Activated T-cell treated with anti-CD3 and anti-CD28 coated beads, Interleukin-2, amount 50 U/mL, for 72 hours (primary cell): ENCODE results near the gene A1CF. TPM values are rescaled to one million over a fixed set of nuclear protein-coding genes. Genes with fewer than 3 reads are reported as not detected.
"Not testable (repeated sequence)": the region's sequence is repeated elsewhere in the genome, so short reads cannot be mapped to it uniquely, and the experiment has no call there.

Experiments used
- ATAC-seq, 2 donors: fragments of 150-1000 bp; cut with Tn5 transposase; replicated peaks in 1 of 2; 2 replicates each; pipeline ENCODE4 v1.10.0; 2021; ENCODE audit warnings: moderate library complexity in 2 of 2, mild to moderate bottlenecking in 1 of 2
- DNase-seq, 2 donors: peaks; one replicate each; pipeline ENCODE4 v3.0.0; 2021 to 2022; ENCODE audit warnings: mixed read lengths in 1 of 2
- H3K27ac Mint-ChIP-seq: one replicate; pipeline ENCODE4 v1.8.0; 2022; ENCODE audit warnings: mild to moderate bottlenecking, moderate library complexity, mixed read lengths
- H3K27me3 Mint-ChIP-seq: one replicate; pipeline ENCODE4 v1.8.0; 2022; ENCODE audit warnings: low read depth, mixed read lengths
- H3K36me3 Mint-ChIP-seq, 2 donors: one replicate each; pipeline ENCODE4 v1.8.0; 2022; ENCODE audit warnings: mixed read lengths in 2 of 2, mild to moderate bottlenecking in 1 of 2; ENCODE audit not compliant: insufficient read depth in 2 of 2
- H3K4me1 Mint-ChIP-seq: one replicate; pipeline ENCODE4 v1.8.0; 2022; ENCODE audit warnings: low read depth, mixed read lengths
- H3K4me3 Mint-ChIP-seq, 2 donors: one replicate each; pipeline ENCODE4 v1.8.0; 2022; ENCODE audit warnings: mild to moderate bottlenecking in 2 of 2, mixed read lengths in 2 of 2, moderate library complexity in 2 of 2
- H3K9me3 Mint-ChIP-seq, 2 donors: one replicate each; pipeline ENCODE4 v1.8.0; 2022; ENCODE audit warnings: mixed read lengths in 2 of 2
- total RNA-seq, 2 donors: library from RNA; stranded (reverse); gene quantifications; one replicate each; pipeline ENCODE4 v1.2.3, GENCODE V29; 2022

Gene A1CF, protein sequence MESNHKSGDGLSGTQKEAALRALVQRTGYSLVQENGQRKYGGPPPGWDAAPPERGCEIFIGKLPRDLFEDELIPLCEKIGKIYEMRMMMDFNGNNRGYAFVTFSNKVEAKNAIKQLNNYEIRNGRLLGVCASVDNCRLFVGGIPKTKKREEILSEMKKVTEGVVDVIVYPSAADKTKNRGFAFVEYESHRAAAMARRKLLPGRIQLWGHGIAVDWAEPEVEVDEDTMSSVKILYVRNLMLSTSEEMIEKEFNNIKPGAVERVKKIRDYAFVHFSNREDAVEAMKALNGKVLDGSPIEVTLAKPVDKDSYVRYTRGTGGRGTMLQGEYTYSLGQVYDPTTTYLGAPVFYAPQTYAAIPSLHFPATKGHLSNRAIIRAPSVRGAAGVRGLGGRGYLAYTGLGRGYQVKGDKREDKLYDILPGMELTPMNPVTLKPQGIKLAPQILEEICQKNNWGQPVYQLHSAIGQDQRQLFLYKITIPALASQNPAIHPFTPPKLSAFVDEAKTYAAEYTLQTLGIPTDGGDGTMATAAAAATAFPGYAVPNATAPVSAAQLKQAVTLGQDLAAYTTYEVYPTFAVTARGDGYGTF
- not detected for total RNA-seq

DNA sequence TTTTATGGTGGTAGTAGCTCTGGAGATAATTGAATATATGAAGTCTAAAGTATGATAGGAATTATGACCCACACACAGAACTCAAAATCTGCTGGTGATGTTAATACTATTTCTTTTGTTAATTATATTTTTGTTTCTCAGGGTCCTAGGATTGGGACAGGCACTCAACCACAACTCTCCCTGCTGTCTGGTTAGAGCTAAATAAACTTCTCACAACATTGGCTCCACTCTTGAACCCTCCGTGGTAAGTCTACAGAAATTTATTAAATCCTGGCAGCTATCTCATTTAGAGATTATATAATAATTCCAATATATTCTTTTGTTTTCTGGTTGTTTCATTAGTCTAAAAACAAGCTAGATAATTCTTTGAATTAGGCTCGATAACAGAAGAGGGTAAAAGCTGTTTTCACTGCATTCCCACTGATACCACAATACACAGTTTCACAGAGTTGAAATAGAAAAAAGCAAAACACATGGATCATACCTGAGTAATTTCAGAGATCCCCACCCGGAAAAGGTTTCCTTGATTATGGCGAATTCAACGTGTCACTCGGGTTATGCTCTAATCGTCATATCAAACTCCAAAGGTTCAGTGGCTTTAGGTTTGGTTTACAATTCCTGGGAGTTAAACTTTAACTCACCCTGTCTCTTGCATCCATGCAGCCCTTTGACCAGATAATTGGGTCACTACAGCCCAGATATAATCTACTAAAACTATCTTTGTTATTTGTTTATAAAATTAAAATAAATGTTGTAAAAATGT lies at the start of gene A1CF:
Gene A1CF, minus strand, starts transcription at position 531 of the 763 bp plus-strand sequence. CDS start 25,687 bp downstream, outside the sequence.
- DNase-seq, result no peak
- no peak within 1 kb of the TSS for H3K27ac Mint-ChIP-seq
- no peaks in the 10 kb centered on the region for H3K36me3 Mint-ChIP-seq
- no peaks in the 10 kb centered on the region for H3K9me3 Mint-ChIP-seq
- H3K4me1 Mint-ChIP-seq, result no peaks in the 10 kb centered on the region
- no peak within 1 kb of the TSS for H3K4me3 Mint-ChIP-seq
- H3K27me3 Mint-ChIP-seq, result peaks cover 25% of the 10 kb centered on the region
- ATAC-seq, result no peak

DNA sequence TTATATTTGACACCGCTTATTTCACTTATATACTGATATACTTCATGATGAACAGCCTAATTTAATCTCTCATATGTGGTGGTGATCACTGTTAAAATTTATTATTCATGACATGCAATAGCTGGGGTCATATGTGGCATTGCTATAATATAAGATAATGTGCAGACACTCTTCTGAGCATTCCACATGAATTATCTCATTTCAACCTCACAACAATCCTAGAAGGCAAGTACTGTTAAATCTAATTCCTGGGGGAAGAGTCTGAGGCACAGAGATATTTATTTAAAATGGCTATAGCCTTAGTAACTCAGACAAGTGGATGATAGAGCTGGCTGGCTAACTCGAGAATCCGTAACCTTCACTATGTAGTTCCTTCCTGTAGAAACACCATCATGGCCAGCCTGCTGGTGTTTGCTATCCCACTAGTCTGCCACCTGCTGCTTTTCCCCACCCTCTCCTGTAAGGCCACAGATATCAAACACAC lies 46.6 kb upstream of the A1CF start:
- Mint-ChIP-seq H3K9me3 (no peaks in the 10 kb centered on the region), H3K27ac (no peak overlapping the region), H3K36me3 (no peaks in the 10 kb centered on the region), H3K27me3 (no peaks in the 10 kb centered on the region), H3K4me3 (no peak overlapping the region), H3K4me1 (no peaks in the 10 kb centered on the region)
- no peak for DNase-seq
- ATAC-seq, result no peak

DNA sequence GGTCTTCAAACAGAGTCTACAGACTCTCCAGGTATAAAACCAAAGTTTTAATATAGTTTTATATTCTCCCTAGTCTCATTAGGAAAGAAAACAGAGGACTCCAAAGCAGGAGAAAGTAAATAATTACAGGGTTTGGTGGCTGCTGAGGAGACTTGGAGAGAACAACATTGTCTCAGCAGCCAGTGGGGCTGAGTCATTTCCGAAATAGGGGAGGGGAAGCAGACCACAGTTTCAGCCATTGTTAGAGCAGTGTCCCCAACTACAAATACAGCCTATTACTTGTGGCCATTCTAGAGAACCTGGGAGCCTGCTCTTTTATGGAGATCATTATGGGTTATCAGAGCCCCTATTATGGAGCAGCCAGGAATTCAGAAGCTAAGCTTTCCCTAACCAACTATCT lies 44.2 kb upstream of the A1CF start:
- Mint-ChIP-seq H3K27me3 (no peaks in the 10 kb centered on the region), H3K4me3 (no peak overlapping the region), H3K4me1 (no peaks in the 10 kb centered on the region), H3K9me3 (peaks cover 0 to 2% of the 10 kb centered on the region in 2 donors), H3K36me3 (no peaks in the 10 kb centered on the region), H3K27ac (no peak overlapping the region)
- no peak for DNase-seq
- no peak for ATAC-seq

DNA sequence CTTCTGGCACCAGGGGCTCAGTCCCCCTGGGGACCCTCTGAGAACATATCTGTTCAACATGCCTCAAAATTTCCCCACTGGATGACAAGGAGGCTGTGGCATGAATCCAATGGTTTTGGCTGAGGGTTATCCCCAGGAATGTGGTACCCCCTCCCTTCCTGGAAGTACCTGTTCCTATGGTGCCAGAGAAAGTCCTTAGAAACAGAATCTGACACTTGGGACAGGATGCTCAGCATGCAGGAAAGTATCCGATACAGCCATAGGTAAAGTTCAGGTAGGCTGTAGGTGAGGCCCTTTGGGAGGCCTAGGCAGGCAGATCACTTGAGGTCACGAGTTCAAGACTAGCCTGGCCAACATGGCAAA lies 42.7 kb upstream of the A1CF start:
- peaks cover 4% of the 10 kb centered on the region in 2 donors for H3K9me3 Mint-ChIP-seq
- no peaks in the 10 kb centered on the region for H3K4me1 Mint-ChIP-seq
- no peaks in the 10 kb centered on the region for H3K27me3 Mint-ChIP-seq
- no peak overlapping the region for H3K27ac Mint-ChIP-seq
- DNase-seq (no peak), ATAC-seq (no peak)
- no peak overlapping the region for H3K4me3 Mint-ChIP-seq
- peaks cover 1 to 3% of the 10 kb centered on the region in 2 donors for H3K36me3 Mint-ChIP-seq

DNA sequence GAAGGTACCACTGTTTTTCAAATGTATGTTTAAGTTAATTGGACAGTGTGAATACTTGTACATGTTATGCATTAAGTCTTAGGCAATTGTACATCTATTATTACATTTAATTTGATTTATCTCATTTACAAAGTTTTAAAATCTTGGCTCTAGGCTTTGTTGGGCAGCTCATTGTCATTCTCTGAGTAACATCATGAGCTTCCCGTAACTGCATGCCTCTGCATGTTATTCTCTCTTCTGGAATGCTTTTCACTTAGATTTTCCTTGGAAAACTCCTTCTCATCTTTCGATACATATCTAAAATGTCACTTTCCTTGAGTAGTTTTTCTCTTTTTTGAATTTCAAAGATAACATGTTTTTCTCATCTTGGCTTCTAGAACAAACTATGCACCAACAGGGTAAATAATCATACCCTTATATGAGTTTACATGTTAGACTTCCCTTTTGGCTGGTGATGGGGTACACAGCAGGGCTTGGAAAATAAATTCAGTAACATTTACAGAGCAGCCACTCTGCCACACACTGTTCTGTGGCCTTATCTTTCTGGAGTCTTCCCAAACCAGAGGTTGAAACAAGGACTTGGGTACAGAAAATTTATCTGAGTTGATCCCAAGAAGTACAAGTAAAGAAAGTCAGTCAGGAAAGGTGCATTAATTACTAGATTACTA lies 42.2 kb upstream of the A1CF start:
- Mint-ChIP-seq H3K4me1 (no peaks in the 10 kb centered on the region), H3K27ac (no peak overlapping the region), H3K9me3 (peaks cover 4 to 5% of the 10 kb centered on the region in 2 donors), H3K27me3 (no peaks in the 10 kb centered on the region), H3K4me3 (no peak overlapping the region), H3K36me3 (peaks cover 1 to 3% of the 10 kb centered on the region in 2 donors)
- no peak for DNase-seq
- ATAC-seq, result no peak

DNA sequence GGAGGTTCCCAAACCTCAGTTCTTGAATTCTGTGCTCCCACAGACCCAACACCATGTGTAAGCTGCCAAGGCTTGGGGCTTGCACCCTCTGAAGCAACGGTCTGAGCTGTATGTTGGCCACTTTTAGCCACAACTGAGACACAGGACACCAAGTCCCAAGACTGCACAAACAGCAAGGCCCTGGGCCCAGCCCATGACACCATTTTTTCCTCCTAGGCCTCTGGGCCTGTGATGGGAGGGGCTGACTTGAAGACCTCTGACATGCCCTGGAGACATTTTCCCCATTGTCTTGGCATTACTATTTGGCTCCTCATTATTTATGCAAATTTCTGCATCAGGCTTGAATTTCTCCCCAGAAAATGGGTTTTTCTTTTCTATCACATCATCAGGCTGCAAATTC lies 38.0 kb upstream of the A1CF start:
- ATAC-seq, H3K27ac Mint-ChIP-seq, H3K4me1 Mint-ChIP-seq, DNase-seq, H3K27me3 Mint-ChIP-seq, H3K36me3 Mint-ChIP-seq, H3K9me3 Mint-ChIP-seq, H3K4me3 Mint-ChIP-seq: not testable (repeated sequence)

DNA sequence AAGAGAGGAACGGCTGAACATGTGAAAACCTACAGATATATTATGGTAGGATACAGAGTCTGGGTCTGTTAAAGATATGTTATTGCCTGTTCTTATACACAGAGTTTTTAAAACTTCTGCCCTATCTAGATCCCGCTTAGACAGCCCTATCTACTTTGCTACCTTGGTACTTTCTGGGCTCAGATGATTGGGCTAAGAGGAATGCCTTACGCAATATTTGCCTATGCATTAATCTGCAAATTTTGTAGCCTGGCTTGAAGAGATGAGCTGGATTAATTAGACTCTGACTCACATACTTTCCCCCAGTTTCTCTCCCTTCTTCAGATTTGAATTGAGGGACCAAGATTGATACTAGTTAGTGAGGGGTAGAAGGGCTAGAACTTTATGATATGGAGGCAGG lies 33.6 kb upstream of the A1CF start:
- Mint-ChIP-seq H3K36me3 (peaks cover 3 to 4% of the 10 kb centered on the region in 2 donors), H3K4me3 (no peak overlapping the region), H3K27ac (no peak overlapping the region), H3K27me3 (no peaks in the 10 kb centered on the region), H3K9me3 (peaks cover 2 to 4% of the 10 kb centered on the region in 2 donors), H3K4me1 (no peaks in the 10 kb centered on the region)
- no peak for ATAC-seq
- no peak for DNase-seq

DNA sequence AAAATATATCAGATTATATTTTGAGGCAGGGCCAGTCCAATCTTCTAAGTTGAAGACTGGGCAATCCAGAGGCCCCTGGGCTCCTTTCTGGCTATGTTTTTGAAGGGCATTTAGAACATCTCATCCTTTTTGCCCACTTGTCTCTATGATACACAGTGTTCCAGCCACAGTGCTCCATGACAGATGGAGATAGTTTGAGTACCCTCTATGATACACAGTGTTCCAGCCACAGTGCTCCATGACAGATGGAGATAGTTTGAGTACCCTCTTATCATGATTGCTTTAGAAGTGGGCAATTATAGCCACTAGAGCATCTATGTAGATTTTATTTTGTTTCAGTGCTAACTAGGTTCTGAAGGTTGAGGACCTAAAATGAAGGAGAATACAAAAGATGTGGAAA lies 33.1 kb upstream of the A1CF start:
- no peak for ATAC-seq
- H3K27ac Mint-ChIP-seq, result no peak overlapping the region
- no peaks in the 10 kb centered on the region for H3K27me3 Mint-ChIP-seq
- DNase-seq, result no peak
- peaks cover 0 to 2% of the 10 kb centered on the region in 2 donors for H3K9me3 Mint-ChIP-seq
- H3K4me3 Mint-ChIP-seq, result no peak overlapping the region
- no peaks in the 10 kb centered on the region for H3K4me1 Mint-ChIP-seq
- peaks cover 2% of the 10 kb centered on the region in 2 donors for H3K36me3 Mint-ChIP-seq

DNA sequence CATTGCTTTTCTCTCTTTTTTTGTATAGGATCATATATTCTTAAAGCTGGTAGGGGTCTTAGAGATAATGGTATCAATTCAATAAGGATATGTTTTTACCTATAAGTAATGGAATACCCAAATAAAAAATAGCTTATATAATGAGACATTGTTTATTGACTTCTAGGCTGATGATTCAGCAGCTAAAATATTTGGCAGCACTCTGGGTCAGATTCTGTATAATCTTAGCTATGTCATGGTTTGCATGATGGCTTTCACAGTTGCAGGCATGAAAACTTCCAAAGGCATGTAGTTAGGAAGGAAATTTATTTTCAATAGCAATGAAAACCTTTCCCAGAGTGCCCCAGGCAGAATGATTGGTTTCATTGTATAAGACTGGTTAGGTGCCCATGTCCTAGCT lies 32.1 kb upstream of the A1CF start:
- Mint-ChIP-seq H3K9me3 (peaks cover 0 to 2% of the 10 kb centered on the region in 2 donors), H3K27me3 (no peaks in the 10 kb centered on the region), H3K4me1 (no peaks in the 10 kb centered on the region), H3K27ac (no peak overlapping the region), H3K4me3 (no peak overlapping the region), H3K36me3 (peaks cover 2% of the 10 kb centered on the region in 2 donors)
- ATAC-seq, result no peak
- no peak for DNase-seq

DNA sequence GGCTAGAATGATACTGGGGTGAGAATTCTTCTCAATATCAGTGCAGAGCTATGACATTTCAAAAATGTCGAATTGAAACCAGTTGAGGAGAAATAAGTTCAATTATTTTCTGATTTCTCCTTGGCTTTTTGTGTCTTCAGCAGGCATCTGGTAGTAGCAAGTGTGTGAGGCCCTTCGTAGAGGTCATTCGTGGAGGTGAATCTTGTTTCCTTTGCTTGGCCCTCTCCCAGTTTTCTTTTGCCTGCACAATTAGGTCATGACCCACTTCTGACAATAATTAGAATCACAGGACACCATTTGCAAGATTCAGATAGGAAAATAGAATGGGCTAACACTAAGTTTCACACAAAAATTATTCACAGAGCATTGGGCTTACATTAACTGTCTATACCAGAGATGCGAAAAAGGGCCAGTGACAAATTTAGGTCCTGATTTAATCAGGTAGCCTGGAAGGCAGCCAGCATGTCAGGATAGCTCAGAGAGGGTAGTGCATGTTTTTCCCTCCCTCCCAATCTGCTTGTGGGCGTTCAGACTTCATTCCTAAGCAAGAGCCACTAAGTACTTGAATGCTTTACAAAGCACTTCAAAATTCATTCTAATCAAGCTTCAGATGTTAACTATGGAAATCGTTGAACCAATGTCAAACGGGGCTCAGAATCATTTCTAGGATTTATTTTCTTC lies 24.0 kb upstream of the A1CF start:
- peaks cover 0 to 2% of the 10 kb centered on the region in 2 donors for H3K9me3 Mint-ChIP-seq
- H3K4me3 Mint-ChIP-seq, result no peak overlapping the region
- ATAC-seq, result no peak
- no peaks in the 10 kb centered on the region for H3K4me1 Mint-ChIP-seq
- DNase-seq, result no peak
- no peaks in the 10 kb centered on the region for H3K36me3 Mint-ChIP-seq
- H3K27ac Mint-ChIP-seq, result no peak overlapping the region
- no peaks in the 10 kb centered on the region for H3K27me3 Mint-ChIP-seq

DNA sequence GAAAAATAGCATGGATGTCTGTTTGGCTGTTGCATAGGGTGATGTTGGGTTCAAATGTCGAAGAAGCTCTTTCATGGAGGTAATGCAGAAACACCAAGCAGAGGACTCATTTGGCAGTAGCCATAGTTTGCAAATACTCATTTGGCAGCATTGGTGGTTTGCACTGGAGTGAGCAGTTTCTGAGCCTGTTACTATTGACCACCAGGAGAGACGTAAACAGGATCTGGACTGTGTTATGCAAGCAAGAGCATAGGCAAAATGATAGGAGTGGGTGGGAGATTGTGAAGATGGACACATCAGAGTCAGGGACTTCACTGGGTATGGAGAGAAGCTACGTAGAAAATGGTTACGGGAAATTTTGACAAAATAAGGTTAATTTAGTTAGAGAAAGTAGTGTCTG lies 22.9 kb upstream of the A1CF start:
- H3K36me3 Mint-ChIP-seq, result no peaks in the 10 kb centered on the region
- no peak overlapping the region for H3K27ac Mint-ChIP-seq
- DNase-seq (no peak), ATAC-seq (no peak)
- no peaks in the 10 kb centered on the region for H3K4me1 Mint-ChIP-seq
- peaks cover 0 to 2% of the 10 kb centered on the region in 2 donors for H3K9me3 Mint-ChIP-seq
- no peaks in the 10 kb centered on the region for H3K27me3 Mint-ChIP-seq
- H3K4me3 Mint-ChIP-seq, result no peak overlapping the region

DNA sequence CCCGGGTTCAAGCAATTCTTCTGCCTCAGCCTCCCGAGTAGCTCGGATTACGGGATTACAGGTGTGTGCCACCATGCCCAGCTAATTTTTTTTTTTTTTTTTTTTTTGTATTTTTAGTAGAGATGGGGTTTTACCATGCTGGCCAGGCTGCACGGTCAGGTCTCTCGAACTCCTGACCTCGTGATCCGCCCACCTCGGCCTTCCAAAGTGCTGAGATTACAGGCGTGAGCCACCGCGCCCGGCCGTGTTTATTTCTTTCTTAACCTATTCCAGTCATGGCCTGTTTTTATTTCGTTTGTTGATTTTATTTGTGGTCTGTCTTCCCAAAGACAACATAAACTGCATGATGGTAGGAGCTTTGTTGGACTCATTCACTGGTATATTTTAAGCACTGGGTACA lies 20.4 kb upstream of the A1CF start:
- H3K4me1 Mint-ChIP-seq, result not testable (repeated sequence)

More for the DNA sequence above, 20.4 kb upstream of the A1CF start:
- not testable (repeated sequence) for ATAC-seq, H3K27me3 Mint-ChIP-seq, H3K4me3 Mint-ChIP-seq, H3K9me3 Mint-ChIP-seq, DNase-seq, H3K27ac Mint-ChIP-seq, H3K36me3 Mint-ChIP-seq
